AG04449 (cell line): ENCODE data around the gene KIT.

ENCODE experiments used
- CTCF ChIA-PET: fragments of 350-600 bp; formaldehyde crosslinking; extraction: SDS; loops from one replicate; lab custom pipeline; 2021; ENCODE audit warnings: antibody characterized with exemption; lab: Yijun Ruan, JAX
- POLR2A ChIA-PET: fragments of 400-600, 350-600 bp; formaldehyde crosslinking; extraction: SDS; loops from one replicate; lab custom pipeline; 2020; ENCODE audit warnings: antibody characterized with exemption, inconsistent platforms; lab: Yijun Ruan, JAX
- DNase-seq: peaks from one replicate; pipeline ENCODE4 v3.0.0-alpha.2; 2010; ENCODE audit warnings: low read depth, low spot score
- H3K4me3 ChIP-seq: 2 replicates; pipeline ENCODE4 v1.5.1; 2011; ENCODE audit warnings: low read depth, mild to moderate bottlenecking, control low read depth, low read length
- CTCF ChIP-seq: IDR thresholded peaks from one replicate; pipeline ENCODE4 v1.5.1; 2011; ENCODE audit warnings: mild to moderate bottlenecking, moderate library complexity, low read length, control low read depth, inconsistent platforms; ENCODE audit not compliant: insufficient read depth; ENCODE audit errors: missing control alignments

The KIT gene

DNA sequence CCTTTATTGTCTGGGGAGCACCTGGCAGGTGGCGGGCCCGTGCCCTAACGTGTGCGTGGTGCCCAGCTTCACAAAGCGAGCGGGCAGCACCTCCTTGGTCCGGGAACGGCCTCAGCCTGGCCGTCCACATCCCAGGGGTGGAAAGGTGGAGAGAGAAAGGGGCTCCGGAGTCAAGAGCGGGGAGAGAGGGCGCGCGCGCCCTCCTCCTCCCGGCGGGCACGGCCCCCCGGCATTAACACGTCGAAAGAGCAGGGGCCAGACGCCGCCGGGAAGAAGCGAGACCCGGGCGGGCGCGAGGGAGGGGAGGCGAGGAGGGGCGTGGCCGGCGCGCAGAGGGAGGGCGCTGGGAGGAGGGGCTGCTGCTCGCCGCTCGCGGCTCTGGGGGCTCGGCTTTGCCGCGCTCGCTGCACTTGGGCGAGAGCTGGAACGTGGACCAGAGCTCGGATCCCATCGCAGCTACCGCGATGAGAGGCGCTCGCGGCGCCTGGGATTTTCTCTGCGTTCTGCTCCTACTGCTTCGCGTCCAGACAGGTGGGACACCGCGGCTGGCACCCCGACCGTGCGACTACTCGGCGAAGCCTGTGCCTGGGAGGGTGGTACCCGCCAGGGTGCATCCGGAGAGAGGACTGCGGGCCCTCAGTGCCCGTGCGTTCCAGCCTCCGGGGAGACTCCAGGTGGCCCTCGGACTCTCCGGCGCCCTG lies at the start of gene KIT:
Gene KIT (plus strand): TSS at position 407 of the 701 bp plus-strand sequence. CDS start 58 bp downstream, at position 465.
- ChIA-PET POLR2A (interaction anchor here (0.8 kb wide), 1 partner anchor 30 kb away, joined by 4 read pairs; no protein-coding TSS in a partner anchor), CTCF (interaction anchor here (0.7 to 1.9 kb wide), 4 partner anchors 91 to 305 kb away, joined by 3 to 8 read pairs (median 6); no protein-coding TSS in a partner anchor)
- no peak for DNase-seq
- no peak for TF ChIP-seq CTCF
- H3K4me3 ChIP-seq: peak within 1 kb of the TSS; percentile 75

DNA sequence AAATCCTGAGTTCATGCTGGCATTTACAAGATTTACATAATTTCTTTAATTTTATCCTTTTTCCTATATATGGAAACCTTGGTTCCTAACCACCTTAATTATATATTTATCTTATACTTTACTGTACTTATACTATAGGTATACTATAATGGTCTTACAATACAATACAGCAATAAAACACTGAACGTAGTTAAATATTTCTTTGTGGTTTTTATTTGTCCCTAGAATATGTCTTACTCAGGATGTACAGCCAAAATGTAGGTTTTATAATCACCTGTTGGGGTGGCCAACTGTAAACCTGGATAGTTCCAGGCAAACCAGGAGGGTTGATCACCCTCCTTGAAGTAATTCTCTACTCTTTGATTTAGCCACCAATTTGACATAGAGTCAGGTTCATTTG lies 48.4 kb upstream of the KIT start:
- ChIA-PET POLR2A (no interaction called here), CTCF (interaction anchor here (1.0 kb wide), 1 partner anchor 39 kb away, joined by 3 read pairs; no protein-coding TSS in a partner anchor)
- H3K4me3 ChIP-seq: no peak overlapping the region
- no peak for DNase-seq
- no peak for TF ChIP-seq CTCF

DNA sequence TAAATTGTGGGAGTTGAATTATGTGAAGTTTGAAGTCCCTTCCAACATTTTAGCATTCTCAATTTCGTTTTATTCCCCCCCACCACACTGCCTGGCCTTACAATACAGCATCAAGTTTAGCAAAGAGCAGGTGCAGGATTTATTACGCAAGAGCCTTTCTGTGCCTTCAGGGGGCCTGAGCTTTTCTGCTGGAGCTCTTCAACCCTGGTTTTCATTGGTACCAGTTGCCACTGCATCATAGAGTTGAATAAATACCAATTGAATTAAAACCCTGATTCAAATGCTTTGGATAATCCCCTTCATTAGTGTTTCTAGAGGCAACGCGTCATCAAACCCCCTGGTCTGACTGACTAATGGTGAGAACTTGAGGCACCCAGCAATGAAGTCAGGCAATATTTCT lies 43.6 kb upstream of the KIT start:
- DNase-seq: no peak
- H3K4me3 ChIP-seq: no peak overlapping the region
- ChIA-PET CTCF (interaction anchor here (1.0 kb wide), 1 partner anchor 13 kb away, joined by 3 read pairs; no protein-coding TSS in a partner anchor), POLR2A (no interaction called here)
- TF ChIP-seq CTCF: no peak

DNA sequence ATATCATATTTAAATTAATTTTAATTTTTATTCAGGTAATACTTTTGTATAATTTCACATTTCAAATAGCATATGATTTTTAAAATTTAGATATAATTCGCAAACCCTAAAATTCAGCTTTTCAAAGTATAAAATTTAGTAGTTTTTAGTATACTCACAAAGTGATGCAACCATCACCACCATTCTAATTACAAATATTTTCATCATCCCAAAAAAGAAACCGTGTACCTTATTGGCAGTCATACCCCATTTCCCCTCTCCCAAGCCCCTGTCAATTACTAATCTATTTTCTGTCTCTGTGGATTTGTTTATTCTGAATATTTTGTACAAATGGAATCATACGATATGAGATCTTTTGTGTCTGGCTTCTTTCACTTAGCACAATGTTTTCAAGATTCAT lies 37.0 kb upstream of the KIT start:
- no peak for DNase-seq
- CTCF ChIA-PET: no interaction called here
- H3K4me3 ChIP-seq: no peak overlapping the region
- no peak for TF ChIP-seq CTCF
- POLR2A ChIA-PET: no interaction called here

GRCh38 chr4:54625391-54625790 lies 32.4 kb upstream of the KIT start:
- ChIA-PET CTCF (interaction anchor here (1.3 to 1.9 kb wide), 2 partner anchors 185 to 302 kb away, joined by 3 to 4 read pairs; no protein-coding TSS in a partner anchor), POLR2A (no interaction called here)
- TF ChIP-seq CTCF: no peak
- DNase-seq: peak; percentile 12
- H3K4me3 ChIP-seq: no peak overlapping the region

GRCh38 chr4:54626113-54626512 lies 31.6 kb upstream of the KIT start:
- ChIA-PET POLR2A (no interaction called here), CTCF (interaction anchor here (1.9 kb wide), 1 partner anchor 186 kb away, joined by 4 read pairs; no protein-coding TSS in a partner anchor)
- no peak for DNase-seq
- no peak overlapping the region for H3K4me3 ChIP-seq
- no peak for TF ChIP-seq CTCF
